ENCODE results near the gene SLIT3.

GRCh38 chr5:168669668-168670378, 631.1 kb downstream of the SLIT3 start:
- TF ChIP-seq CTCF (conservative IDR thresholded peaks at IDR 0.05) (no peak), EZH2 (IDR thresholded peaks at IDR 0.05; ENCODE audit: low read depth) (no peak)

All from PC-9 (cell line).